ENCODE data around the gene SLIT3.

Gene SLIT3

GRCh38 chr5:168737066-168737465 lies 563.9 kb downstream of the SLIT3 start:
- no peak for DNase-seq (ENCODE audit: insufficient read length, low spot score)
- no peak for FAIRE-seq
- TF ChIP-seq, protein P1, sequence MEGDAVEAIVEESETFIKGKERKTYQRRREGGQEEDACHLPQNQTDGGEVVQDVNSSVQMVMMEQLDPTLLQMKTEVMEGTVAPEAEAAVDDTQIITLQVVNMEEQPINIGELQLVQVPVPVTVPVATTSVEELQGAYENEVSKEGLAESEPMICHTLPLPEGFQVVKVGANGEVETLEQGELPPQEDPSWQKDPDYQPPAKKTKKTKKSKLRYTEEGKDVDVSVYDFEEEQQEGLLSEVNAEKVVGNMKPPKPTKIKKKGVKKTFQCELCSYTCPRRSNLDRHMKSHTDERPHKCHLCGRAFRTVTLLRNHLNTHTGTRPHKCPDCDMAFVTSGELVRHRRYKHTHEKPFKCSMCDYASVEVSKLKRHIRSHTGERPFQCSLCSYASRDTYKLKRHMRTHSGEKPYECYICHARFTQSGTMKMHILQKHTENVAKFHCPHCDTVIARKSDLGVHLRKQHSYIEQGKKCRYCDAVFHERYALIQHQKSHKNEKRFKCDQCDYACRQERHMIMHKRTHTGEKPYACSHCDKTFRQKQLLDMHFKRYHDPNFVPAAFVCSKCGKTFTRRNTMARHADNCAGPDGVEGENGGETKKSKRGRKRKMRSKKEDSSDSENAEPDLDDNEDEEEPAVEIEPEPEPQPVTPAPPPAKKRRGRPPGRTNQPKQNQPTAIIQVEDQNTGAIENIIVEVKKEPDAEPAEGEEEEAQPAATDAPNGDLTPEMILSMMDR (IDR thresholded peaks at IDR 0.05; ENCODE audit: insufficient read depth, missing control alignments), result no peak

DNA sequence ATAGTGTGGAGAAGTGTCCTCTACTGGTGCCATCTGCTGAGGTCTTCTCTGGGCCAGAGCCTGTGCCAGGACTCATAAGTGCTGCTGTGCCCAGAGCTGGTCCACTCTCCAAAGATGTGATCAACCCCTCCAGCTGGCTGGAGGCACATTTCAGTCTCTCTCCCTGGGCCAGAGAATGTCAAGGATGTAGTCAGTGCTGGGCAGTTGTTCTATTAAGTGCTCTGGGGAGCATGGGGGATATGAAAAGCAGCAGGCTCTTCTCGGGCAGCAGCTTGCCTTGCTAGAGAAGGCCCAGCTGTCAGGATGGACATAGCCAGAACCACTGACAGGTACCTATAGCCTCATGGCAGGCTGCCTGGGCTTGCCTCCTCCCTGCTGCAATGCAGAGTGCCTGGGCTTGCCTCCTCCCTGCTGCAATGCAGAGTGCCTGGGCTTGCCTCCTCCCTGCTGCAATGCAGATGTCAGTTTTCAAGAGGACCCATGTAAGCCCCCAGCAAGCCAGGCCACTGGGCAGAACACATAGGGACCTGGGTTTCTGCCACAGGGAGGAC lies 564.6 kb downstream of the SLIT3 start:
- FAIRE-seq, result no peak
- TF ChIP-seq, protein P1 (IDR thresholded peaks at IDR 0.05; ENCODE audit: insufficient read depth, missing control alignments), result no peak
- DNase-seq (ENCODE audit: insufficient read length, low spot score), result no peak

DNA sequence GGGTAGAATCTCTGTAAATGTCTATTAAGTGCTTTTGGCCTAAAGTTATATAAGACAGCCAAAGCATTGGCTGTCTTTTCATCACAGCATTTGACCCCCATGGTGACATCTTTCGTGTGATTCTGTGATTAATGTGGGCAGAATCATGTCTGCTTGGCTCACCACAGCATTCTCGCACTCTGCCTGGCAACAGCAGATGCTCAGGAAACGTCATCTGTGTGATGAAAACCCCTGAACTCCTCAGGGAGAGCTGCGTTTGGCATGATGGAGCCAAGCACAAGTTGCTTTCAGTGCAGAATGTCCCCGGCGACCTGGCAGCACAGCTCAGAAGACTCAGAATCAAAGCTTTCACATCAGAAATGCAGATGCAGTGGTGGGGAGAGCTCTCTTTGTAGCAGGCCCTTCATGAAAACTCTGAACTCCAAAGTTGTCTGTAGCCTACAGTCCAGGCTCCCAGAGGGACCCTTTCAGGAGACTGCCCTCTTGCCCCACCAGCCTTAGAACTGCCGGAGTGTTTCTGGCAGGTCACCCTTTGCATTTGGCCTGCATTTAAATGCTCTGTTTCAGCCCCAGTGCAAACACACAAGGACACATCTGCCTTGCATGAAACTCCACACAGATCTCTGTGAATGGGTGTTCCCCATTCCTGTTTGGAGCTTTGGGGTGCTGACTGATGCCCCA lies 566.2 kb downstream of the SLIT3 start:
- DNase-seq (ENCODE audit: insufficient read length, low spot score), result no peak
- TF ChIP-seq, protein P1 (IDR thresholded peaks at IDR 0.05; ENCODE audit: insufficient read depth, missing control alignments), result no peak
- FAIRE-seq, result no peak

GRCh38 chr5:168734119-168734518 lies 566.8 kb downstream of the SLIT3 start:
- no peak for DNase-seq (ENCODE audit: insufficient read length, low spot score)
- no peak for FAIRE-seq
- TF ChIP-seq, protein P1 (IDR thresholded peaks at IDR 0.05; ENCODE audit: insufficient read depth, missing control alignments), result no peak

DNA sequence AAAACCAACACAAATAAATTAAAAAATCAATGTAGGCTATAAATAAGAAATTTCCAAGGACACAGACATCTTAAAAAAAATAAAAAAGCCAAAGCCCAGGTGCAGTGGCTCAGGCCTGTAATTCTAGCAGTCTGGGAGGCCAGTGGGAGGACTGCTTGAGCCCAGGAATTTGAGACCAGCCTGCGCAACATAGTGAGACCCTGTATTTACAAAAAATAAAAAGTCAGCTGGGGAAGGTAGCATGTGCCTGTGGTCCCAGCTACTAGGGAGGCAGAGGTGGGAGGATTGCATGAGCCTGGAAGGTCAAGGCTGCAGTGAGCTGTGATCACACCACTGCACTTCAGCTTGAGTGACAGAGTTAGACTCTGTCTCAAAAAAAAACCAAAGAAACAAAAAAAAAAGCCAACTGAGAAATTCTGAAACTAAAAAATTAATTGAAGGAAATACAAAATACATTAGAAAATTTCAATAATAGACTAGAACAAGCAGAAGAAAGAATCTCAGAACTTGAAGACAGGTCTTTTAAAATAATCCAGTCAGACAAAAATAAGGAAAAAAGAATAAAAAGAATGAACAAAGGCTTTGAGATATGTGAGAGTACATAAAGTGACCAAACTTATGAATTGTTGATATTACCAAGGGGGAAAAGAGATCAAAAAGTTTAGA lies 572.3 kb downstream of the SLIT3 start:
- DNase-seq (ENCODE audit: insufficient read length, low spot score), result no peak
- no peak for FAIRE-seq
- TF ChIP-seq, protein P1 (IDR thresholded peaks at IDR 0.05; ENCODE audit: insufficient read depth, missing control alignments), result no peak

GRCh38 chr5:168727547-168727946 lies 573.4 kb downstream of the SLIT3 start:
- FAIRE-seq (no peak), DNase-seq (ENCODE audit: insufficient read length, low spot score) (no peak)
- TF ChIP-seq, protein P1 (IDR thresholded peaks at IDR 0.05; ENCODE audit: insufficient read depth, missing control alignments), result no peak

- no peak for FAIRE-seq
- DNase-seq (ENCODE audit: insufficient read length, low spot score), result no peak
- TF ChIP-seq, protein P1 (IDR thresholded peaks at IDR 0.05; ENCODE audit: insufficient read depth, missing control alignments), result no peak
Observed at GRCh38 chr5:168726342-168726741, 574.6 kb downstream of the SLIT3 start.

All from D721Med (cell line).